ENCODE data around the gene SLC24A3.

SLC24A3 gene

DNA sequence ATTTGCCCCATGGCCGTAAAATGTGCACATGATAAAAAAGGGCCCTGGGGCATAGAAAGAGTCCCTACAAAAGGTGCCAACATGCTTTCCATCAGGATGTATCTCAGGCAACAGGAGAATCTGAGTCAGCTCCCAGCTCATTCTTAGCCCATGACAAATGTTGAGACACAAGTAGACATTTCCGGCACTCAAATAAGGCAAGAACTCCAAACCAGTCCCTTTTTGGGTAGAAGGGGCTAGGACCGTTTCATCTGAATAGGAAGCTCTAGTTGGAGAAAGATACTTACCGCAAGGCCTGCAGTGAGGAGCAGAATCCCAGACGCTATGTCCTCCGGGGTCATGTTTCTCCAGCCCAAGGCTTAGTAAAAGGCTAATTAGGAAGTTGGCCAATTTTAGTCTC lies 284.6 kb downstream of the SLC24A3 start:
- DNase-seq = no peak
- H3K4me3 Mint-ChIP-seq = no peak overlapping the region
- no peaks in the 10 kb centered on the region for H3K36me3 Mint-ChIP-seq (ENCODE audit: low read depth)
- H3K27me3 Mint-ChIP-seq (ENCODE audit: low read depth, poor library complexity) = peaks cover 15% of the 10 kb centered on the region
- TF ChIP-seq, protein P1, sequence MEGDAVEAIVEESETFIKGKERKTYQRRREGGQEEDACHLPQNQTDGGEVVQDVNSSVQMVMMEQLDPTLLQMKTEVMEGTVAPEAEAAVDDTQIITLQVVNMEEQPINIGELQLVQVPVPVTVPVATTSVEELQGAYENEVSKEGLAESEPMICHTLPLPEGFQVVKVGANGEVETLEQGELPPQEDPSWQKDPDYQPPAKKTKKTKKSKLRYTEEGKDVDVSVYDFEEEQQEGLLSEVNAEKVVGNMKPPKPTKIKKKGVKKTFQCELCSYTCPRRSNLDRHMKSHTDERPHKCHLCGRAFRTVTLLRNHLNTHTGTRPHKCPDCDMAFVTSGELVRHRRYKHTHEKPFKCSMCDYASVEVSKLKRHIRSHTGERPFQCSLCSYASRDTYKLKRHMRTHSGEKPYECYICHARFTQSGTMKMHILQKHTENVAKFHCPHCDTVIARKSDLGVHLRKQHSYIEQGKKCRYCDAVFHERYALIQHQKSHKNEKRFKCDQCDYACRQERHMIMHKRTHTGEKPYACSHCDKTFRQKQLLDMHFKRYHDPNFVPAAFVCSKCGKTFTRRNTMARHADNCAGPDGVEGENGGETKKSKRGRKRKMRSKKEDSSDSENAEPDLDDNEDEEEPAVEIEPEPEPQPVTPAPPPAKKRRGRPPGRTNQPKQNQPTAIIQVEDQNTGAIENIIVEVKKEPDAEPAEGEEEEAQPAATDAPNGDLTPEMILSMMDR (IDR thresholded peaks at IDR 0.05) = no peak
- H3K4me1 Mint-ChIP-seq = peaks cover 8% of the 10 kb centered on the region
- no peak overlapping the region for H3K27ac Mint-ChIP-seq
- H3K9me3 Mint-ChIP-seq = no peaks in the 10 kb centered on the region

DNA sequence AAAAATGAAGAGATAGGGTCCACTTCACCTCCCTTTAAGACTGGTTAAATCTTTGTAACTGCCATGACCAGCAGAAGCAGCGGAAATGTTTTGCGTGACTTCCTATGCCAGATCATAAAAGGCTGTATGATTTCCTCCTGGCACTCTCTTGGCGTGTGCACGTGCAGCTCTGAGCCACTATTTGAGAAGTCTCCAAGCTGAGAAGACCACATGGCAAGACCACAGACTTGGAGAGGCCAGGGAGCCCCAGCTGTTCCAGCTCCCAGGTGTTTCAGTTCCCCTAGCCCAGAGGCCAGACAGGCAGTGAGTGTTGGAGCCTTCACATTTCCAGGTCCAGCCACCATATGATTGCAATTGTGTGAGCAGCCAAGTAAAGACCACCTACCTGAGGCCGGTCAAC lies 286.3 kb downstream of the SLC24A3 start:
- Mint-ChIP-seq H3K9me3 (no peaks in the 10 kb centered on the region), H3K36me3 (ENCODE audit: low read depth) (no peaks in the 10 kb centered on the region), H3K27me3 (ENCODE audit: low read depth, poor library complexity) (peaks cover 11% of the 10 kb centered on the region), H3K4me3 (no peak overlapping the region), H3K27ac (no peak overlapping the region), H3K4me1 (peaks cover 11% of the 10 kb centered on the region)
- DNase-seq = no peak
- TF ChIP-seq, protein P1 (IDR thresholded peaks at IDR 0.05) = no peak

DNA sequence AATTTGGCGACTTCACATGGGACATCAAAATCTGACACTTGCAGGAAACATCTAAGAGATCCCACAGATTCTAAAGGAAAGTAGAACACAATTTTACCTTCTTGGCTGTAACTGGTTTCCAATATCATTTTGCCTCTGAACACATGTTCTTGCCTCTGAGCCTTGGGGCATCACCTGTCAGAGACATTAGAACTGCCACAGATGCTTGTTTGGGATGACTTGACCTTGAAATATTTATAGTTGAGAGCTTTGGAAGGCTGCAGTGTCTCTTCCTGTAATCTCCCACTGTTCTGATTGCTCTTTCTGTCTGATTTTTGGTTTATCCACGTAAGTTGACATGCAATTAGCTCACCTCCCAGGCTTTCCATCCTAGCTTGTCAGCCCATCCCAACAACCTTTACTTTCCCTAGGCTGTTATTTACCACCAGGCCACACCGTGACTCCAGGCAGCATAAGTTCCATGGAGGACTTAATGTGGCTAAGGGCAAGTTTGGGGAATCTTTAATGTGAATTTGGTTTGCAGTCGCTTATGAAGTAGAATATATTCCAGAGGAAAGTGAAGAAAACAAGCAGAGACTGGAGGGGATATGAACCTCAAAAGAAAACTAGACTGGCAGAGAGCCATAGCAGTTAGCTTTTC lies 289.2 kb downstream of the SLC24A3 start:
- TF ChIP-seq, protein P1 (IDR thresholded peaks at IDR 0.05) = no peak
- H3K27me3 Mint-ChIP-seq (ENCODE audit: low read depth, poor library complexity) = peaks cover 3% of the 10 kb centered on the region
- no peak overlapping the region for H3K4me3 Mint-ChIP-seq
- H3K36me3 Mint-ChIP-seq (ENCODE audit: low read depth) = no peaks in the 10 kb centered on the region
- DNase-seq = no peak
- no peaks in the 10 kb centered on the region for H3K9me3 Mint-ChIP-seq
- no peak overlapping the region for H3K27ac Mint-ChIP-seq
- H3K4me1 Mint-ChIP-seq = peaks cover 11% of the 10 kb centered on the region

DNA sequence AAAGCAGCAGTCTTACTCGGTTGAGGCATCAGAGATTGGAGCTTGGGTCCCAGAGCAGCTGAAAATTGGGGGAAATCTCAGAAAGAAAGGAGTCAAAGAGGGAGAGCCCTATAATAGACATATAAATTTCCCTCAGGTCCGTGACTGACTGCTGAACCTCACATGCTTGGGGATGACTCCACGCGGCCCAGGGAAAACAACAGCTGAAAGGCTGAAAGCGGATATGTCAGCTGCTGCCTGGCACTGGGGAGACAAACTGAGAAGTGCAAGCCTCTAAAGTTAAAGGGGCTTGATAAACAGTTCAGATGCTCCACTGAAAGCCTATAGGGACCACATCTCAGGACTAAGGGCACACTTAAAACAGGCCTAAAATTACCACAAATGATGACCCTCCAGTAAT lies 289.7 kb downstream of the SLC24A3 start:
- Mint-ChIP-seq H3K36me3 (ENCODE audit: low read depth) (no peaks in the 10 kb centered on the region), H3K9me3 (no peaks in the 10 kb centered on the region), H3K4me1 (peaks cover 11% of the 10 kb centered on the region), H3K27ac (peak overlapping the region; percentile 53), H3K4me3 (no peak overlapping the region), H3K27me3 (ENCODE audit: low read depth, poor library complexity) (peaks cover 3% of the 10 kb centered on the region)
- peak; percentile 12 for DNase-seq
- TF ChIP-seq, protein P1 (IDR thresholded peaks at IDR 0.05) = no peak

DNA sequence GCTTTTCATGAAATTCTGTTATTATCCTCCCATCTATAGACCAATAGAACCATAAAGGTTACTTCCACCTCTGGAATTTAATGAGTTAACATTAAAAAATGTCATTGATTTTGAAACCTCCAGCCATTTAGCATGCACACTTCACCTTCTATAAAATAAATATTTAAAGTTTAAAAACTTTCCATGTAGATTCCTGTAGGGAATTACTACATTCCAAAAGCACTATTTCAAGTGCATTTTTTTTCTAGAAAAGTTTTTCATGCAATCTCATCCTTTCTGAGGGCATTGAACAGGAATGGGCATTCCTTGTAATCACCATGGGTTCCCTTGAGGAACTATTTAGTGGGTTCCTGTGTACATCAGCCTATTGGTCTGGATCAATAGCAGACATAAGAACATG lies 291.8 kb downstream of the SLC24A3 start:
- H3K4me3 Mint-ChIP-seq = no peak overlapping the region
- DNase-seq = no peak
- H3K27me3 Mint-ChIP-seq (ENCODE audit: low read depth, poor library complexity) = peaks cover 5% of the 10 kb centered on the region
- TF ChIP-seq, protein P1 (IDR thresholded peaks at IDR 0.05) = no peak
- peaks cover 23% of the 10 kb centered on the region for H3K4me1 Mint-ChIP-seq
- no peaks in the 10 kb centered on the region for H3K9me3 Mint-ChIP-seq
- H3K27ac Mint-ChIP-seq = no peak overlapping the region
- no peaks in the 10 kb centered on the region for H3K36me3 Mint-ChIP-seq (ENCODE audit: low read depth)

DNA sequence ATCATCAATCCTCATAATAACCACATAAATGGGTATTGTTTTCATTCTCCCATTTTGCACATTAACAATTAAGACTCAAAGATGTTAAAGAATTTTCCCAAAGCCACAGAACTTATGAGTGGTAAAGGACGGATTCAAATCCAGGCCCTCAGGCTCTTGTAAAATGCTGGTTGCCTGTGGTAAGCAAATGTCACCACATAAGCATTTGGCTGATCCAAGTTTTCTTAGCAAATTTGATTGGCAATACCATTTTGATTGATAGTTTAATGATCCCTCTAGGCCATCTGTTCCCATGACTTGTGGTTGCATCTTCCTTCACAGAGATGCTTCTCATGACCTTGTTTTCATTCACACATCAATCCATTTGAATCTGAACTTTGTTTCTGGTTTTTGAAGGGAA lies 293.6 kb downstream of the SLC24A3 start:
- Mint-ChIP-seq H3K4me3 (no peak overlapping the region), H3K36me3 (ENCODE audit: low read depth) (no peaks in the 10 kb centered on the region), H3K27ac (no peak overlapping the region), H3K9me3 (no peaks in the 10 kb centered on the region), H3K4me1 (peaks cover 34% of the 10 kb centered on the region), H3K27me3 (ENCODE audit: low read depth, poor library complexity) (peaks cover 5% of the 10 kb centered on the region)
- TF ChIP-seq, protein P1 (IDR thresholded peaks at IDR 0.05) = no peak
- DNase-seq = no peak
